SJSA1 (cell line): ENCODE measurements around the gene CLEC2D. TPM values are rescaled to one million over a fixed set of nuclear protein-coding genes. Genes with fewer than 3 reads are reported as not detected.
A peak's percentile ranks its signal among the peaks of the same experiment; 100 is the strongest.
"Not testable (repeated sequence)": the region's sequence is repeated elsewhere in the genome, so short reads cannot be mapped to it uniquely, and the experiment has no call there.

Experiments used
- DNase-seq, 2 experiments: peaks; one replicate each; pipeline ENCODE4 v3.0.0-alpha.2; 2015 to 2020; ENCODE audit warnings: low spot score in 2 of 2, low read depth in 1 of 2
- H3K27ac ChIP-seq: fragments of 250-450 bp; sonication (Bioruptor Pico); 2 replicates; pipeline ENCODE4 v1.5.1; 2020; ENCODE audit warnings: mild to moderate bottlenecking, moderate library complexity
- H3K27me3 ChIP-seq: fragments of 250-450 bp; sonication (Bioruptor Pico); replicated peaks from 2 replicates; pipeline ENCODE4 v1.5.1; 2020; ENCODE audit warnings: mild to moderate bottlenecking, moderate library complexity
- H3K36me3 ChIP-seq: fragments of 250-450 bp; sonication (Bioruptor Pico); 2 replicates; pipeline ENCODE4 v1.5.1; 2020; ENCODE audit warnings: mild to moderate bottlenecking
- H3K4me1 ChIP-seq: fragments of 250-450 bp; sonication (Bioruptor Pico); replicated peaks from 2 replicates; pipeline ENCODE4 v1.6.1; 2021; ENCODE audit warnings: mild to moderate bottlenecking
- H3K4me3 ChIP-seq: fragments of 250-450 bp; sonication (Bioruptor Pico); 2 replicates; pipeline ENCODE4 v1.5.1; 2020; ENCODE audit warnings: mild to moderate bottlenecking
- H3K9me3 ChIP-seq: fragments of 250-450 bp; sonication (Bioruptor Pico); replicated peaks from 2 replicates; pipeline ENCODE4 v1.5.1; 2020; ENCODE audit warnings: mild to moderate bottlenecking
- total RNA-seq: library from RNA; depleted of rRNA; stranded (reverse); fragments of >200 nt; shearing (Covaris generic); gene quantifications from 2 replicates; pipeline ENCODE4 v1.2.3, GENCODE V29; 2014

CLEC2D gene
- total RNA-seq, 1 experiment from 2014 or later = 6.9 TPM

DNA sequence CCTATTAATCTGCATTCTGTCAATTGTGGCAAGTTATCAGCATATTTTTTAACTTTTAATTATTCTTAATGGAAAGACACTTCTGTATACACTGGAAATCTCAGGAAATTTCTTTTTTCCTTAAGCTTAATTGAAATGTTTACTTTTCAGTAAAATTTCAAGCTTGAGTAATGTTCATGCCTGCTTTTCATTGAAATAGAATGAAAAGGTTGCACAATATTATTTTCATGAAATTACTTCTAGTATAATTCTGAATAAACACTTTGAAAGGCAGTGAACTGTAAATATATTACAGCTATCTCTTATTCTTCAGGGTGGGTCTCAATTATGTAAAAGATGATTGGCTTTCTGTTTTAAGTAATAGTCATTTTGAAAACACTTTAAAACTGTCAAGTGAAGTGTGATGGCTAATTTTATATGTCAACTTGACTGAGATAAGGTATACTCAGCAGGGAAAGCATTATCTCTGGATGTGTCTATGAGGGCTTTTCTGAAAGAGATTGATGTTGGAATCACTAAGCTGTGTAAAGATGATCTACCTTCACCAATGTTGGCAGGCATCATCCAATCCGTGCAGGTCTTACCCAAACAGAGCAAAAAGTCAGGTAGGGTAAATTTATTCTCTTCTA is 29.9 kb downstream of the CLEC2D start:
- no peak for DNase-seq
- H3K4me1 ChIP-seq = no peaks in the 10 kb centered on the region

DNA sequence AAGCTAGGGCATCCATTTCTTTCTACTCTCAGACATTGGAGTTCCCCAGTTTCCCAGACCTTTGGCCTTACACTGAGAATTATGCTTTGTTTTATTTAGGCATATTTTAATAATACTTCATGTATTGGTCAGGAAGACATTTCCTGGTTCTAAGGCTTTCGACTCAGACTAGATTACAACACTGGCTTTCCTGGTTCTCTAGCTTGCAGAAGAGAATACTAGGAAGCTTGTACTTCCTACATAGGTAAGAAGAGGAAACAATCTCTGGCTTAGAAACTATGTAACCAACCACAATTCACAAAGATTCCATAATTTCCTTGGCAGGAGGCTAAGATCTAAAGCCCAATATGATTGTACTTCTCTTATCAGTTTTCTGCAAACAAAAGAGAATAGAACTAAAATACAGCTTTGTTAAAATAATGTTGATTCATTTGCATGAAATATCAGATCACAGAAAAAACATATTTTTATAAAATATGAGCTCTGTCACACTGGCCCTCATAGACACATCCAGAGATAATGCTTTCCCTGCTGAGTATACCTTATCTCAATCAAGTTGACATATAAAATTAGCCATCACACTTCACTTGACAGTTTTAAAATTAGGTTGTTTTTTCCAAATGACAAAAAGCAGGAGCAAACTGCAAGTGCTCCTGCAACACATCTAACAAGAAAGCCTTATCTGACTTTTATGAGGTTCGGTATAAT is 30.5 kb downstream of the CLEC2D start:
- Histone ChIP-seq H3K27me3 (no peaks in the 10 kb centered on the region; the same call in 1 of the 2 replicates), H3K36me3 (peaks cover 9% of the 10 kb centered on the region; the same call in 1 of the 2 replicates), H3K9me3 (no peaks in the 10 kb centered on the region), H3K4me3 (no peak overlapping the region), H3K4me1 (no peaks in the 10 kb centered on the region), H3K27ac (no peak overlapping the region)
- DNase-seq = no peak

More for the DNA sequence above, 29.9 kb downstream of the CLEC2D start:
- Histone ChIP-seq H3K4me3 (no peak overlapping the region), H3K36me3 (peaks cover 14% of the 10 kb centered on the region), H3K27ac (no peak overlapping the region), H3K9me3 (no peaks in the 10 kb centered on the region), H3K27me3 (no peaks in the 10 kb centered on the region; the same call in 1 of the 2 replicates)

DNA sequence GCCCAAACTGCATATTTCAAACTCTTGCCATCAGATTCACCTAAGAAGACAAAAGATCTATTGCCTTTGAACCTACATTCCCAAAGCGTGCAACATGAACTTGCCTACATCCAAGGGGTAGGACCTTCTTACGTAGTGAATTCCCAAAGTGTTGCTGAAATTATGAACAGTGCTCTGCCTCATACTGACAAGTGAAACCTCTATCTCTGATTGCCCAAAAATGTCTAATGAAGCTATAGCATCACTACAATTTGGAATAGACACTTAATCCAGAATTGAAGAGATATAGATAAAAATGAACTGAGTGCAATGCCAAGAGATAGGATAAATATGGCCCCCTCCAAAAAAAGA is 31.1 kb downstream of the CLEC2D start:
- Histone ChIP-seq H3K36me3 (0 out of 2 replicates have a peak, but pooled peaks cover 4% of the 10 kb centered on the region), H3K27ac (no peak overlapping the region)

DNA sequence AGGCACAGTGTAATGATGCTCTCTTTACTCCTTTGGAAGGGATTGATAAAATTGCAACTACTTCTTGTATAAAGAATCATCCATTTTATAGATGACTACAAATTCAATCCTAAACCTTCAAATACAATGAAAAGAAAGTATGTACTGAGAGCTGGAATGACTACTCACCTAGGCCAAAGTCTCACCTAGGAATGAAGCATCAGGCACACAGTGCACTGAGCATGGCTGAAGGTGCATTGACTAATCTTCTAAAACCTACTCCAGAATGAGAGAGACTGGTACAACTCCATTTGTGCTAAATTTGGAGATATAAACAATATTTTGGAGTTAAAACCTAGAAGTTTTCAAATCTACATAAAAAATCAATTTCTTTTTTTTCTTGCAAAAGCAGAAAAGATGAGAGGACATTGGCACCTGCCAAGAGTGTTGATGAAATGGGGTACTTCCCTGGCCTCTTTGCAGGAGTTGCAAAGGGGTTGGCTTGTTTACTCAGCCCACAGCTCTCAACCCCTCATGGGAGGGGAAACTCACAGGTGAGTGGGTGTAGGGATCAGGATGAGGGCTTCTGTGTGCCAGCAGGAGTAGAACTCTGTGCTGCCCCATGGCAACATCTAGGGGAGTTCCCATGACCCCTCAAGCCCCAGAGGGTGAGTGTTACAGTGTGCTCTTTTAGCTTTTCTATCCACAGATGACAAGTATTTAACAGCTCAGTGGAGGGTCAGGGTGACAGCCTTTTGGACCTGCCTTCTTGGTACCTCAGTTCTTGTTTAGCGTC is 32.1 kb downstream of the CLEC2D start:
- H3K27me3 ChIP-seq = no peaks in the 10 kb centered on the region; the same call in 1 of the 2 replicates
- no peak for DNase-seq
- no peak overlapping the region for H3K4me3 ChIP-seq
- H3K9me3 ChIP-seq = no peaks in the 10 kb centered on the region
- H3K36me3 ChIP-seq = no peaks in the 10 kb centered on the region
- no peaks in the 10 kb centered on the region for H3K4me1 ChIP-seq
- H3K27ac ChIP-seq = no peak overlapping the region

More for the DNA sequence above, 31.1 kb downstream of the CLEC2D start:
- Histone ChIP-seq H3K4me1 (no peaks in the 10 kb centered on the region), H3K9me3 (no peaks in the 10 kb centered on the region), H3K27me3 (no peaks in the 10 kb centered on the region; the same call in 1 of the 2 replicates), H3K4me3 (no peak overlapping the region)
- no peak for DNase-seq

DNA sequence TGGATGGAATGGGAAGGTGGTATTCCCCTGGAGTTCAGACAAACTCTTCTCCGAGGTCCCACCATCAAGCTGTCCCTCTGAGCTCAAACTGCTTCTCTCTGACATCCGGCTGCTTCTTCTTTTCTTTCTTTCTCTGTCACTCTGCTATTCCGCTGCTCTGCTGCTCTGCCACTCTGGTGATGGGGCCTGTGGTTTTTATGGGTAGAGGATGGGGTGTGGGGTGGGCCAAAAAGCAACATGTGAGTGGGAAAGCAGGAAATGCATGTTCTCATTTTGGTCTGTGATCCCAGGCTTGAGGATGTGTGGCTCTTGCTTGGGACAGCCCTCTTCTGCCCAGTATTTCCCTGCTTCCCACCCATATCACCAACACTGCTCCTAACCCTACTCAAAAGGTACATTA is 32.7 kb downstream of the CLEC2D start:
- Histone ChIP-seq H3K27ac (no peak overlapping the region), H3K4me1 (no peaks in the 10 kb centered on the region), H3K36me3 (no peaks in the 10 kb centered on the region), H3K9me3 (no peaks in the 10 kb centered on the region), H3K27me3 (no peaks in the 10 kb centered on the region; the same call in 1 of the 2 replicates), H3K4me3 (no peak overlapping the region)
- DNase-seq = no peak

DNA sequence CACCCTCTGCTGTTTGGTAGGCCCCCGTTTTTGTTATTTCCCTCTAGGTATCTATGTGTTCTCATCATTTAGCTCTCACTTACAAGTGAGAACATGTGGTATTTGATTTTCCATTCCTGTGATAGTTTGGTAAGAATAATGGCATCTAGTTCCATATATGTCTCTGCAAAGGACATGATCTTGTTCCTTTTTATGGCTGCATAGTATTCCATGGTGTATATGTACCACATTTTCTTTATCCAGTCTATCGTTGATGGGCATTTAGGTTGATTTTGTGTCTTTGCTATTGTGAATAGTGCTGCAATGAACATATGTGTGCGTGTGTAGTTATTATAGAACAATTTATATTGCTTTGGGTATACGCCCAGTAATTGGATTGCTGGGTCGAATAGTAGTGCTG is 35.0 kb downstream of the CLEC2D start:
- DNase-seq, H3K4me1 ChIP-seq, H3K4me3 ChIP-seq, H3K9me3 ChIP-seq, H3K27me3 ChIP-seq, H3K36me3 ChIP-seq, H3K27ac ChIP-seq: not testable (repeated sequence)

DNA sequence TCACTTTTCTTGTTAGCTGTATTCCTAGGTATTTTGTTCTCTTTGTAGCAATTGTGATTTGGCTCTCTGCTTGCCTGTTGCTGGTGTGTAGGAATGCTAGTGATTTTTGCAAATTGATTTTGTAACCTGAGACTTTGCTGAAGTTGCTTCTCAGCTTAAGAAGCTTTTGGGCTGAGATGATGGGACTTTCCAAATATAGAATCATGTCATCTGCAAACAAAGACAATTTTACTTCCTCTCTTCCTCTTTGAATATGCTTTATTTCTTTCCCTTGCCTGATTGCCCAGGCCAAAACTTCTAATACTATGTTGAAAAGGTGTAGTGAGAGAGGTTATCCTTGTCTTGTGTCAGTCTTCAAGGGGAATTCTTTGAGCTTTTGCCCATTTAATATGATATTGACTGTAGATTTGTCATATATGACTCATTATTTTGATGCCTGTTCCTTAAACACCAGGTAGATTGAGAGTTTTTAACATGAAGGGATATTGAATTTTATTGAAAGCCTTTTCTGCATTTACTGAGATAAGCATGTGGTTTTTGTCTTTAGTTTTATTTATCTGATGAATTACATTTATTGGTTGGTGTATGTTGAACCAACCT is 36.7 kb downstream of the CLEC2D start:
- DNase-seq = no peak
- no peak overlapping the region for H3K27ac ChIP-seq
- no peaks in the 10 kb centered on the region for H3K9me3 ChIP-seq
- no peaks in the 10 kb centered on the region for H3K27me3 ChIP-seq
- H3K4me3 ChIP-seq = no peak overlapping the region
- no peaks in the 10 kb centered on the region for H3K36me3 ChIP-seq
- H3K4me1 ChIP-seq = no peaks in the 10 kb centered on the region; the same call in 1 of the 2 replicates

DNA sequence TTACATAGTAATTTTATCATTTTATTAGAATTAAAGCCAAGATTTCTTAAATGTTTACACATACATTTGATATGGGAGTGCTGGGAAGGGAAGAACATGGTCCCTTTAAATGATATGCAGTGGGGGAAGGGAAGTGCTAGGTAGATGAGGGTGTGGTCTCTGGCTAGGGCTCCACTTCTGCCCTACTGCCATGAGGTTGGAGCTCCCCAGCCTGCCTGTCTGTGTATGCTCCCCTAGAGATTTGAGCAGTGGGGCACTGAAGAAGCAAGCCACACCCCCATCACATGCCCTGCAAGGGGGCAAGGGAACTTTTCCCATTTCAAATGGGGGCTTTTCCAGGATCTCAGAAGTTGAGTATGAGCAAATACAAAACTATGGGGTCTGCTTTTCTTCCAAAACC is 37.8 kb downstream of the CLEC2D start:
- Histone ChIP-seq H3K36me3 (no peaks in the 10 kb centered on the region), H3K4me1 (peaks cover 6% of the 10 kb centered on the region), H3K27ac (no peak overlapping the region), H3K4me3 (no peak overlapping the region), H3K27me3 (no peaks in the 10 kb centered on the region), H3K9me3 (no peaks in the 10 kb centered on the region)
- DNase-seq = no peak

DNA sequence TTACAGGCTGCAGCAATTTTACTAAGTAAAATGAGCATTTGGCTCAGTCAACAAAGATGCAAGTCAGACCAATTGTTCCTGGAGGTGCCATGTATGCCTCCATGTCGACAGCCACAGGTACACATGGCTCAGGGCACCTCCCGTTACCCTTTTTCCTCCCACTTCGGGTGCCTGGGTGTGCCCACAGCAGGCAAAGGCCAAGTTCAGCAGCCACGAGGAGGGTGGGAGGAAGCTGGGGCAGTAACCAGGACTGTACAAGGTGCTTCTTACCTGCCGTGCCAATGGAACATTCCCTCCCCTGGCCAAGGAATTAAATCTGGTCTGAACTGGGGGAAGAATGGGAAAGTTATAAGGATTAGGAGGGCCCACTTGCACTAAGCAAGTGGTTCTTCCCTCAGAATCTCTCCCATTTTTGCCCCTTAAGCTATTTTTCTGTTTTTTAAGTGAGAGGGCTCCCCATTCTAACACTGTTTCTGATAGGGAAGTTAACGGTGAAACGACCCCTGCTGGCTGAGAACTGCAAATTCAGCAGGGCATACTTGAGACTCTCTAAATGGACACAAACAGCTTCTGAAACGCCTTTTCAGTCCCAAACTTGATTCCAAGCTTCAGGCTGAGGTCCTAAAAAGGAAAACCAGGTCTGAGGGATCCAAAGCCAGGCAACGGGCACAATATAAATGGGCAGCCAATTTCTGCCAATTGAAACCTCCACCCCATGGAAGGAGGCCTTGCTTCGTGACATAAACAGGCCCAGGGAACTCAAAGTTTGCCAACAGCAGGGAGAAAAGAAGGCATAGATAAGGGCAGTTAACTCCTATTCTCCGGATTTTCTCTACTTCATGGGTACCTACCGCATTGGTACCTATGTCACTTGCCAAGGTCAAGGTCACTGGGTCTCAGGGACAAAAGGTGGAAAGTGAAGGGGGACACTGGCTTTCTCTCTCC is 38.6 kb downstream of the CLEC2D start:
- Histone ChIP-seq H3K36me3 (no peaks in the 10 kb centered on the region), H3K4me1 (peaks cover 6% of the 10 kb centered on the region), H3K27me3 (no peaks in the 10 kb centered on the region), H3K4me3 (no peak overlapping the region), H3K9me3 (no peaks in the 10 kb centered on the region), H3K27ac (no peak overlapping the region)
- DNase-seq = peak; percentile 40 to 51

DNA sequence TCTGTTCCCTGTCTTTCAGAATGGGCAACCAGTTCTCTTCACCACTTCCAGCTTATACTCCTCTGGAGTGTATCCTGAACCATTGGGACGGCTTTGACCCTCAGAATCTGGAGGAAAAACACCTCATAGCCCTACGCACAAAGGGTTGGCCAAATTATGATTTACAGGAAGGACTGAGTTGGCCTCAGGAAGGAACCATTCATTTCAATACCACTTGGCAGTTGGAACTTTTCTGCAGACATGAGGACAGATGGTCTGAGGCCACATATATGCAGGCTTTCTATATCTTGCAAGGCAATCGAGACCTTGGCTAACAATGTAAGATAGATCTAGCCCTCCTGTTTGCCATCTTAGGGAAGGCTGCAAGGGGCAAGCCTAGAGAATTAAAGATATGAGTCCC is 39.3 kb downstream of the CLEC2D start:
- DNase-seq = no peak
- Histone ChIP-seq H3K27me3 (no peaks in the 10 kb centered on the region), H3K9me3 (no peaks in the 10 kb centered on the region), H3K36me3 (no peaks in the 10 kb centered on the region), H3K27ac (no peak overlapping the region), H3K4me3 (no peak overlapping the region), H3K4me1 (peaks cover 6% of the 10 kb centered on the region)

DNA sequence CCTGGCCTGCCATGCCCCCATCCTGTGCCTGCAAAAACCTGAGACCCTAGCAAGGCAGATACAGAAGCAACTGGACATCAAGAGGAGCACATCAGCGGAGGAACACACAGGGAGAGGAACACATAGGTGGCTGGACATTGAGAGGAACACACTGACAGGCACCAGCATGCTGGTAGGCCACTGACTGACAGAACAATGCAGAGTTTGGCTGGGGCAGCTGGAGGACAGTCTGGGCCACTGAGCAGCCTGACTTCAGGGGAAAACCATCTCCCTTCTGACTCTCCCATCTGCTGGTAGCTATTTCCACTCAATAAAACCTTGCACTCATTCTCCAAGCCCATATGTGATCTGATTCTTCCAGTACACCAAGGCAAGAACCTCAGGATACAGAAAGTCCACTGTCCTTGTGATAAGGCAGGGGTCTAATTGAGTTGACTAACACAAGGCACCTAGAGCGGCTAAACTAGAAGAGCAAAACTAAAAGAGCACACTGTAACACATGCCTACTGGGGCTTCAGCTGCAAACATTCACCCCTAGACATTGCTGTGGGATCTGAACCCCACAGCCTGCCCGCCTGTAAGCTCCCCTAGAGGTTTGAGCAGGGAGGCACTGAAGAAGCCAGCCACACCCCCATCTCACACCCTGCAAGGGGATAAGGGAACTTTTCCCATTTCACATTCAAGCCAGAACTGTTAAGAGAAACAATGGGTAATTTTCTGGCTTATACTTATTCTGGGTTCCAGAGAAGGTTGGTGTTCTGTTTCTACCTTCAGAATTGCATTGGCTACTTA is 41.3 kb downstream of the CLEC2D start:
- Histone ChIP-seq H3K27ac (no peak overlapping the region), H3K36me3 (no peaks in the 10 kb centered on the region), H3K4me1 (peaks cover 6% of the 10 kb centered on the region), H3K27me3 (no peaks in the 10 kb centered on the region), H3K9me3 (no peaks in the 10 kb centered on the region), H3K4me3 (no peak overlapping the region)
- no peak for DNase-seq

DNA sequence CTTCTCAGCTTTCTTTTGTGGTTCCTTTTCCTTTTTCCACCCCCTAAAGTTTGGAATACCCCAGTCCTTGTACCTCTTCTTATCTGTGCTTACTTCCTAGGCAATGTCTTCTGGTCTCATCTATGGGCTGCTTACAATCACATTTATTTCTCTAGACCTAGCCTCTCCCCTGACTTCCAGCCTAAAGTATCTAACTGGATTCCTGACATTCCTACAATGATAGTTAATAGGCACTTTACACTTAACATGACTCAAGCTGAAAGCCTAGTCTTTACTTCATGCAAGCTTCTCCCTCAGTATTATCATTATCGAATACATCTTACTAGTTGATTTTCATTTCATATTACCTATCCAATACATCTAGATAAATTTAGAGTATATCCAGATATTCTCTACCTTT is 42.2 kb downstream of the CLEC2D start:
- no peaks in the 10 kb centered on the region for H3K36me3 ChIP-seq
- H3K4me3 ChIP-seq = no peak overlapping the region
- no peak overlapping the region for H3K27ac ChIP-seq
- no peaks in the 10 kb centered on the region for H3K27me3 ChIP-seq
- no peaks in the 10 kb centered on the region for H3K9me3 ChIP-seq
- no peak for DNase-seq
- peaks cover 6% of the 10 kb centered on the region for H3K4me1 ChIP-seq
